Activated gamma-delta T cell (primary cell): Measurements from ENCODE around the gene TOM1L2.

Source experiments
- DNase-seq: peaks from one replicate; lab custom pipeline; 2025; lab: John Stamatoyannopoulos, UW

Gene TOM1L2

DNA sequence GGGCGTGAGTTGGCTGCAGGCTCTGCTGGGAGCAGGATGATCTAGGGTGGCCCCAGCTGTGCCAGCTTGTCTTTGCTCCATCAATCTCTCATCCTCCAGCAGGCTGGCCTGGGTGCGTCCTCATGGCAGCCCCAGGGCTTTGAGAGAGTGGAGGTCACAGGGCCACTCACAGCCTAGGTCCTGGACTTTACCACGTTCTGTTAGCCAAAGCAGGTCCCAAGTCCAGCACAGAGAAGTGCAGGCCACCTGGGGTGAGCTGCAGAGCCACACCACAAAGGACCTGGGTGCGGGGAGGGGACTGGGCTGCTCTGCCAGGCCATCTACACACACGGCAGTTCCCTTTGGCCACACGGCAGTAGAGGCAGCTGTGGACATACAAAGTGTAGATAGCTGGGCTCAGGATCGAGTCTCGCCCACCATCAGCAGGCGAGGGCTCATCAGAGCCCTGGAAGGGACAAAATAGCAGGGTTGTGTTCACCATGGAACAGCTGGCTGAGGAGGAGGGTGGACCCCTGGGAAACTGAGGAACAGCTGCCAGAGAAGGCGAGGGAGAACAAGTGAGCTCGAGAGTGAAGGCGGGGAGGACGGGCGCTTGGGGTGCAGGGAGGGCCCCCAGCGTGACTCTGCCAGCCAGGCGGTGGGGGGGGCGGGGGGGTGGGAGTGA is 165.5 kb downstream of the TOM1L2 start:
- DNase-seq: no peak

GRCh38 chr17:17806035-17806434 is 166.2 kb downstream of the TOM1L2 start:
- no peak for DNase-seq

DNA sequence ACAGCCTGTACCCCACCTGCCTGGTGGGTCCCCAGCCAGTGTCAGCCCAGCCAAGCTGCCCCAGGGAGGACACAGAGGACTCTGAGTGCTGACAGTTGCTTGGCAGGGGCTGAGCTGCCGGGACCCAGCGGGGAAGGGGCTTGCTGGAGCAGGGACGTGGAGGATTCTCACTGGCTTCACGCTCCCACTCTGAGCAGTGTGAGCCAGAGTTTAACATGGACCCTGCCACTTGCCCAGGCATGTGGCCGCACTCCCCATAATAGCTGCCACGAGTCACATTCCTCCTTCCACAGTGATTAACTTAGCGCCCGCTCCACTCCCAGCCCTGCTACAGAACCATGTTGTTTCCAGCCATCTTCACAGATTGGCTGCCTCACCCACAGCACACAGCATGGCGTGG is 166.6 kb downstream of the TOM1L2 start:
- no peak for DNase-seq

GRCh38 chr17:17804007-17804406 is 168.2 kb downstream of the TOM1L2 start:
- no peak for DNase-seq

- no peak for DNase-seq
These were observed 170.3 kb downstream of the TOM1L2 start for GRCh38 chr17:17801800-17802481.

DNA sequence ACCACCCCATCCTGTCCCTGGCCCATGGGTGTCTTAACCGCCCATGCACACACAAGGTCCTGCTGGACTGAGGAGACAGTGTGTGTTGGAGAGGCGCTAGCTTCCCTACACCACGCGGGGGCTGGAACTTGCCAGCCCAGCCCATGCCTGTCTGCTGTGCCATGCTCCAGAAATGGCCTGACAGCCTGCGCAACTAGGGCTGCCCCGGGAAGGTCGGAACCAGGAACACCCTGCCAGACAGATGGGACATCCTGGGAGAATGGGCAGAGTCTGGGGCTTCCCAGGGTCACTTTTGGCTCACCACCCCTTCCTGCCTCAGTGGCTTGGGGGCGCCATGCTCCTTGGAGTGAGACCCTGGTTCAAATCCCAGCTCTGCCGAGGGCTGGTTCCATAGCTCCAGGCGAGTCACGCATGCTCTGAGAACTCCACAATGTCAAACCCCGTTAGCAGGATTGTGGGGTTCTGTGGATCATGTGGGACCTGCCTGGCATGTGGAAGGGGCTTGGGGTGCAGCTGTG is 171.6 kb downstream of the TOM1L2 start:
- DNase-seq: no peak

DNA sequence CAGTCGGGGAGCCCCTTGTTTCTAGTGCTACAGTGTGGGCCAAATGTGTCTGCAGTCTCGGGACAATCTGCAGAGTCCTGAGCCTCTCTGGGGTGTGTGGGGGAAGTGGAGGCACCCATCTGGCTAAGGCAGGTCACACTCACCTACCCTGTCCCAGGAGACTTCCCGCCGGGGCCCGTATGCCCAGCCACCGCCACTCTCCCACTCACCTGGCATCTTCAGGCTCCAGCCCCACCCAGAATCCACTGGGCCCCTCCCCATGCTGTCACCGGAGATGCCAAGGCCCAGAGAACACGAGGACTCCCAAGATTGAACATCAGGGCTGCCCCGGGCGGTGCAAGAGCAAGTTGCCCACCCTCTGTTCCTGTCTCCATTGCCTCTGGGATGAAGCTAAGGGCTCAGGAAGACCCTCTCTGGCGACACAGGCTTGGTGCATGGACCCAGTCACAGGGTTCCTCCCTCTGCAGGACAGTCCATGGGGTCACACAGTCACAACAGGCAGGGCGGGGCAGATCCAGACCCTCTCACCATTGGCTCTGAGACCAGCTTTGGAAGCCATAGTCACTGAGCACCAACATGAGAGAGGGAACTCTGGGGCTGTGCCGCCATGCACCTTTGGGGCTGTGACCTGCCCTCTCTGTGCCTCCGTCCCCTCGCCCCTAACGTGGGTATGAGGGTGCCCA is 173.5 kb downstream of the TOM1L2 start:
- DNase-seq: no peak

- DNase-seq: no peak
These were observed 174.1 kb downstream of the TOM1L2 start for GRCh38 chr17:17798010-17798556.

DNA sequence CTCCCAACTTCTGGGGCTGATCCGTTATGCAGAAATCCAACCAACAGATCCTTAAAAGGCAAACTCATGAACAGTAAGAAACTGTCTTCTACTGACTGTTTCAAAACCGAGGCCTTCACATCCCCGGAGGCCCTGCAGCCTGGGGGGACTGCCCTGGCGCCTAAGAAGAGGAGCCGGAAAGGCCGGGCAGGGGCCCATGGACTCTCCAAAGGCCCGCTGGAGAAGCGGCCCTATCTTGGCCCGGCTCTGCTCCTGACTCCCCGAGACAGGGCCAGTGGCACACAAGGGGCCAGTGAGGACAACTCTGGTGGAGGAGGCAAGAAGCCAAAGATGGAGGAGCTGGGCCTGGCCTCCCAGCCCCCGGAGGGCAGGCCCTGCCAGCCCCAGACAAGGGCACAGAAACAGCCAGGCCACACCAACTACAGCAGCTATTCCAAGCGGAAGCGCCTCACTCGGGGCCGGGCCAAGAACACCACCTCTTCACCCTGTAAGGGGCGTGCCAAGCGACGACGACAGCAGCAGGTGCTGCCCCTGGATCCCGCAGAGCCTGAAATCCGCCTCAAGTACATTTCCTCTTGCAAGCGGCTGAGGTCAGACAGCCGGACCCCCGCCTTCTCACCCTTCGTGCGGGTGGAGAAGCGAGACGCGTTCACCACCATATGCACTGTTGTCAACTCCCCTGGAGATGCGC is 174.9 kb downstream of the TOM1L2 start:
- DNase-seq: no peak

DNA sequence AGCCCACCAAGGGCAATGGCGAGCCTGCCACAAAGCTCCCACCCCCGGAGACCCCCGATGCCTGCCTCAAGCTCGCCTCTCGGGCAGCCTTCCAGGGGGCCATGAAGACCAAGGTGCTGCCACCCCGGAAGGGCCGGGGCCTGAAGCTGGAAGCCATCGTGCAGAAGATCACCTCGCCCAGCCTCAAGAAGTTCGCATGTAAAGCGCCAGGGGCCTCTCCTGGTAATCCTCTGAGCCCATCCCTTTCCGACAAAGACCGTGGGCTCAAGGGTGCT is 175.5 kb downstream of the TOM1L2 start:
- no peak for DNase-seq

DNA sequence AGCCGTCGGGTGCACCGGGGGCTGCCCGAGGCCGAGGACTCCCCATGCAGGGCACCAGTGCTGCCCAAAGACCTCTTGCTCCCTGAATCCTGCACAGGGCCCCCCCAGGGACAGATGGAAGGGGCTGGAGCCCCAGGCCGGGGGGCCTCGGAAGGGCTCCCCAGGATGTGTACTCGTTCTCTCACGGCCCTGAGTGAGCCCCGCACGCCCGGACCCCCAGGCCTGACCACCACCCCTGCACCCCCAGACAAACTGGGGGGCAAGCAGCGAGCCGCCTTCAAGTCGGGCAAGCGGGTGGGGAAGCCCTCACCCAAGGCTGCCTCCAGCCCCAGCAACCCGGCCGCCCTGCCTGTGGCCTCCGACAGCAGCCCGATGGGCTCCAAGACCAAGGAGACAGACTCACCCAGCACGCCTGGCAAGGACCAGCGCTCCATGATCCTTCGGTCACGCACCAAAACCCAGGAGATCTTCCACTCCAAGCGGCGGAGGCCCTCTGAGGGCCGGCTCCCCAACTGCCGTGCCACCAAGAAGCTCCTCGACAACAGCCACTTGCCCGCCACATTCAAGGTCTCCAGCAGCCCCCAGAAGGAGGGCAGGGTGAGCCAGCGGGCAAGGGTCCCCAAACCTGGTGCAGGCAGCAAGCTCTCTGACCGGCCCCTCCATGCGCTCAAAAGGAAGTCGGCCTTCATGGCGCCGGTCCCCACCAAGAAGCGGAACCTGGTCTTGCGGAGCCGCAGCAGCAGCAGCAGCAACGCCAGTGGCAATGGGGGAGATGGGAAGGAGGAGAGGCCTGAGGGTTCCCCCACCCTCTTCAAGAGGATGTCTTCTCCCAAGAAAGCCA is 176.0 kb downstream of the TOM1L2 start:
- DNase-seq: no peak

- DNase-seq: no peak
These were observed 176.9 kb downstream of the TOM1L2 start for GRCh38 chr17:17795296-17795695.

GRCh38 chr17:17794382-17794781 is 177.8 kb downstream of the TOM1L2 start:
- DNase-seq: no peak
